Forelimb muscle (tissue), 1 donor: ENCODE measurements around the gene CNPY1. TPM values are rescaled to one million over a fixed set of nuclear protein-coding genes. Genes with fewer than 3 reads are reported as not detected.

ENCODE experiments used
- DNase-seq: peaks from one replicate; pipeline ENCODE4 v3.0.0-alpha.2; 2013; ENCODE audit warnings: low read depth
- polyA plus RNA-seq: library from polyadenylated mRNA; unstranded; fragments of 120-200 nt; gene quantifications from one replicate; pipeline ENCODE4 v1.2.1, GENCODE V29; 2013; ENCODE audit not compliant: insufficient read length

Gene CNPY1
- polyA plus RNA-seq, 1 donor = 0.40 TPM

GRCh38 chr7:155466814-155467733, 79.3 kb downstream of the CNPY1 start:
- DNase-seq = no peak

- no peak for DNase-seq
These were observed 80.1 kb downstream of the CNPY1 start for GRCh38 chr7:155466142-155466813.

- DNase-seq = no peak
These were observed 80.6 kb downstream of the CNPY1 start for GRCh38 chr7:155465761-155466141.

- no peak for DNase-seq
These were observed 81.2 kb downstream of the CNPY1 start for GRCh38 chr7:155464948-155465739.

GRCh38 chr7:155464183-155464582, 82.2 kb downstream of the CNPY1 start:
- DNase-seq = no peak

GRCh38 chr7:155463114-155463811, 83.1 kb downstream of the CNPY1 start:
- no peak for DNase-seq

GRCh38 chr7:155462163-155462735, 84.1 kb downstream of the CNPY1 start:
- no peak for DNase-seq

GRCh38 chr7:155461631-155462030, 84.7 kb downstream of the CNPY1 start:
- no peak for DNase-seq

- no peak for DNase-seq
These were observed 85.3 kb downstream of the CNPY1 start for GRCh38 chr7:155460926-155461613.

- DNase-seq = no peak
These were observed 86.5 kb downstream of the CNPY1 start for GRCh38 chr7:155459700-155460461.

GRCh38 chr7:155458878-155459699, 87.3 kb downstream of the CNPY1 start:
- DNase-seq = no peak

- DNase-seq = no peak
These were observed 88.1 kb downstream of the CNPY1 start, which contains the start of gene EN2 for GRCh38 chr7:155458111-155458877. TSS of gene EN2 (plus strand) at chr7:155458129. CDS start at chr7:155458378, 249 bp downstream.

GRCh38 chr7:155457544-155458110, 88.7 kb downstream of the CNPY1 start:
- no peak for DNase-seq

GRCh38 chr7:155456738-155457543, 89.4 kb downstream of the CNPY1 start:
- peak; percentile 41 for DNase-seq

- no peak for DNase-seq
These were observed 90.3 kb downstream of the CNPY1 start for GRCh38 chr7:155455776-155456737.
